ENCODE data around the gene ITGA4. TPM values are rescaled to one million over a fixed set of nuclear protein-coding genes. Genes with fewer than 3 reads are reported as not detected.

ITGA4 gene
- total and polyA plus RNA-seq, 2 donors (not counting 3 experiments of a cell fraction or from before 2014, with no cell fraction given): 1.5 to 2.8 TPM

DNA sequence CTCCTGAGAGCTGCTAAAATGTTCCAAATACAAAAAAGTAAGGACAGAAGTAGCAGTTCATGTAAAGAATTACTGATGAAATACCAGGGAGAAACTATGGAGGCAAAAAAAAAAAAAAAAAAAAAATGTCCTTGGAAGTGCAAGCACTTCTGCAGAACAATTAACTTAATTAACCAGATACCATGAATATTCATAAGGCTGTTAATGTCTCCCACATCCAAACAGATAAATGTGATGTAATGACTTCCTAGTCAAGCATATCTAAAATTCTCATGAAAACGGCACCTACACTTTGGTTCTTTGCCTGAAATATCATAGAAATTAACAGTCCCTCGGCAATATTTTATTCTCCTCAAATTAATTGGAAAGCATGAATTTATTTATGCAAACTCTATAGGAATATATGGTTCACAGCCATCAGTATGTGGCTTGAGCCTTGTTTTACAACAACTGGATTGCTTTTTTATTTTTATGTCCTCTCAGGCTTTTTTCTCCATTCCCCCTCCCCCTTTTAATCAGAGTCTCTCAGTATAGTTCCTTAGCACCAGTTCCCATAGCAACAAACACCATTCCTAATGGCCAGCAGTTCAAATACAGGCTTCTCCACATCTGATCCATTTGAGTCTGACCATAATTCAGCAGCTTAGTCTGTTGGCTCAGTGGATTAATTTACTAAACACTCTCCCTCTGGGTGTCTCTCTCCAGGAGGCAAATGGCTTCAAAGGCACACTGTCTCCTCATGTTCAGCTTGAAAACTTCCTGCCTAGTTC lies 97.1 kb downstream of the ITGA4 start:
- DNase-seq (ENCODE audit: low read depth, low spot score) (no peak), FAIRE-seq (no peak)
- no peaks in the 10 kb centered on the region for H3K36me3 ChIP-seq (ENCODE audit: control insufficient read depth in 2 of 2, extremely low read depth in 1 of 2, insufficient read depth in 2 of 2, low read length in 2 of 2)
- H3K9me3 ChIP-seq (replicated peaks; ENCODE audit: control insufficient read depth, insufficient read depth, low read length): no peaks in the 10 kb centered on the region
- no TSS peak for BruUV-seq (replicated peaks)
- H3K9ac ChIP-seq (replicated peaks; ENCODE audit: extremely low read depth, insufficient read depth, low read length): no peak overlapping the region
- H3K27ac ChIP-seq (ENCODE audit: insufficient read depth, low read depth, low read length): no peak overlapping the region
- no peaks in the 10 kb centered on the region for H3K9me1 ChIP-seq (replicated peaks; ENCODE audit: control insufficient read depth, extremely low read depth, insufficient read depth, low read length)
- H3K79me2 ChIP-seq (ENCODE audit: control insufficient read depth, insufficient read depth, low read length): no peaks in the 10 kb centered on the region
- intact Hi-C loops (cut with micrococcal nuclease) (no loop called here), dilution Hi-C loops (cut with MboI; ENCODE audit: extremely low pct_ligation_motif_present, low sequenced_read_pairs) (no loop called here)
- H3K4me1 ChIP-seq (ENCODE audit: control insufficient read depth, extremely low read depth, insufficient read depth, low read length): no peaks in the 10 kb centered on the region
- no peak overlapping the region for H2AFZ ChIP-seq (ENCODE audit: low read depth, low read length)
- TF ChIP-seq EZH2 (IDR thresholded peaks at IDR 0.05; ENCODE audit: borderline replicate concordance, low read depth, low read length, severe bottlenecking) (no peak), FOS (IDR thresholded peaks at IDR 0.05; ENCODE audit: borderline replicate concordance, insufficient read depth, low read length) (no peak), MYC (IDR thresholded peaks at IDR 0.05; ENCODE audit: low read depth, low read length) (no peak), GATA2 (IDR thresholded peaks at IDR 0.05; ENCODE audit: insufficient read depth, insufficient read length, low read depth, low read length) (no peak), POLR2AphosphoS5 (IDR thresholded peaks at IDR 0.05; ENCODE audit: insufficient read depth, low read depth, low read length) (no peak), JUN (IDR thresholded peaks at IDR 0.05; ENCODE audit: borderline replicate concordance, insufficient read depth, insufficient read length, low read depth) (no peak), POLR2A (IDR thresholded peaks at IDR 0.05; ENCODE audit: low read depth, low read length) (no peak)
- TF ChIP-seq, protein P1, sequence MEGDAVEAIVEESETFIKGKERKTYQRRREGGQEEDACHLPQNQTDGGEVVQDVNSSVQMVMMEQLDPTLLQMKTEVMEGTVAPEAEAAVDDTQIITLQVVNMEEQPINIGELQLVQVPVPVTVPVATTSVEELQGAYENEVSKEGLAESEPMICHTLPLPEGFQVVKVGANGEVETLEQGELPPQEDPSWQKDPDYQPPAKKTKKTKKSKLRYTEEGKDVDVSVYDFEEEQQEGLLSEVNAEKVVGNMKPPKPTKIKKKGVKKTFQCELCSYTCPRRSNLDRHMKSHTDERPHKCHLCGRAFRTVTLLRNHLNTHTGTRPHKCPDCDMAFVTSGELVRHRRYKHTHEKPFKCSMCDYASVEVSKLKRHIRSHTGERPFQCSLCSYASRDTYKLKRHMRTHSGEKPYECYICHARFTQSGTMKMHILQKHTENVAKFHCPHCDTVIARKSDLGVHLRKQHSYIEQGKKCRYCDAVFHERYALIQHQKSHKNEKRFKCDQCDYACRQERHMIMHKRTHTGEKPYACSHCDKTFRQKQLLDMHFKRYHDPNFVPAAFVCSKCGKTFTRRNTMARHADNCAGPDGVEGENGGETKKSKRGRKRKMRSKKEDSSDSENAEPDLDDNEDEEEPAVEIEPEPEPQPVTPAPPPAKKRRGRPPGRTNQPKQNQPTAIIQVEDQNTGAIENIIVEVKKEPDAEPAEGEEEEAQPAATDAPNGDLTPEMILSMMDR (IDR thresholded peaks at IDR 0.05; ENCODE audit: extremely low read depth in 1 of 2, insufficient read depth in 1 of 2, low read depth in 1 of 2, low read length in 2 of 2): no peak
- TF ChIP-seq, protein P2, sequence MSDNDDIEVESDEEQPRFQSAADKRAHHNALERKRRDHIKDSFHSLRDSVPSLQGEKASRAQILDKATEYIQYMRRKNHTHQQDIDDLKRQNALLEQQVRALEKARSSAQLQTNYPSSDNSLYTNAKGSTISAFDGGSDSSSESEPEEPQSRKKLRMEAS (IDR thresholded peaks at IDR 0.05; ENCODE audit: insufficient read depth, insufficient read length): no peak
- no peak overlapping the region for H3K4me2 ChIP-seq (ENCODE audit: insufficient read depth, low read length)
- ChIA-PET POLR2A (no interaction called here), CTCF (interaction anchor here (0.7 to 1.8 kb wide), 3 partner anchors 43 to 1690 kb away, joined by 3 to 6 read pairs (median 4); no protein-coding TSS in a partner anchor)
- H3K4me3 ChIP-seq (replicated peaks in 1 of 3; ENCODE audit: insufficient read depth in 1 of 3, low read depth in 1 of 3, low read length in 3 of 3): no peak overlapping the region
- no peaks in the 10 kb centered on the region for H4K20me1 ChIP-seq (replicated peaks; ENCODE audit: control insufficient read depth, extremely low read depth, insufficient read depth, low read length)
- H3K27me3 ChIP-seq (ENCODE audit: control insufficient read depth in 2 of 2, insufficient read depth in 2 of 2, low read length in 2 of 2): no peaks in the 10 kb centered on the region

Data from endothelial cell of umbilical vein (primary cell).